ENCODE data around the gene TRA2B. TPM values are rescaled to one million over a fixed set of nuclear protein-coding genes. Genes with fewer than 3 reads are reported as not detected.

TRA2B gene
- total and polyA plus RNA-seq, 2 donors (not counting 3 experiments of a cell fraction or from before 2014, with no cell fraction given), result 173 to 199 TPM

DNA sequence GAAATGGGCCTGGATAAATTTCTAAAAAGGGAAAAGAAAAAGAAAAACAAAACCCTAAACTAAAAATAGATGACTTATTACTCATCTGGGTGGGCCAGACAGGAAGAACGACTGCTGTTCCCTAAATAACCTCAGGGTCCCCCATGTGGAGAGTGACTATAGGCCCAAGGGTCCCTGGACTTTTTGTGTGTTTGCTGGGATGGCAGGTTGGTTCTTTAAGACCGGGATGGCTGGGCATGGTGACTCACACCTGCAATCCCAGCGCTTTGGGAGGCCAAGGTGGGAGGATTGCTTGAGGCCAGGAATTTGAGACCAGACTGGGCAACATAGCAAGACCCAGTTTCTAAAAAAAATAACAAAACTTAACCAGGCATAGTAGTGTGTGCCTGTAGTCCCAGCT is 43.8 kb upstream of the TRA2B start:
- POLR2A ChIA-PET, result no interaction called here
- no TSS peak for BruUV-seq (replicated peaks)
- Histone ChIP-seq H2AFZ (ENCODE audit: low read depth, low read length) (no peak overlapping the region), H3K4me3 (replicated peaks in 1 of 3; ENCODE audit: insufficient read depth in 1 of 3, low read depth in 1 of 3, low read length in 3 of 3) (no peak overlapping the region), H3K4me1 (ENCODE audit: control insufficient read depth, extremely low read depth, insufficient read depth, low read length) (peaks cover 6% of the 10 kb centered on the region), H3K27ac (ENCODE audit: insufficient read depth, low read depth, low read length) (no peak overlapping the region), H3K9ac (replicated peaks; ENCODE audit: extremely low read depth, insufficient read depth, low read length) (no peak overlapping the region), H3K36me3 (ENCODE audit: control insufficient read depth in 2 of 2, extremely low read depth in 1 of 2, insufficient read depth in 2 of 2, low read length in 2 of 2) (no peaks in the 10 kb centered on the region), H4K20me1 (replicated peaks; ENCODE audit: control insufficient read depth, extremely low read depth, insufficient read depth, low read length) (no peaks in the 10 kb centered on the region), H3K9me1 (replicated peaks; ENCODE audit: control insufficient read depth, extremely low read depth, insufficient read depth, low read length) (no peaks in the 10 kb centered on the region), H3K9me3 (replicated peaks; ENCODE audit: control insufficient read depth, insufficient read depth, low read length) (no peaks in the 10 kb centered on the region), H3K27me3 (ENCODE audit: control insufficient read depth in 2 of 2, insufficient read depth in 2 of 2, low read length in 2 of 2) (no peaks in the 10 kb centered on the region), H3K4me2 (ENCODE audit: insufficient read depth, low read length) (no peak overlapping the region), H3K79me2 (ENCODE audit: control insufficient read depth, insufficient read depth, low read length) (no peaks in the 10 kb centered on the region)
- dilution Hi-C loops (cut with MboI; ENCODE audit: extremely low pct_ligation_motif_present, low sequenced_read_pairs) (no loop called here), intact Hi-C loops (cut with micrococcal nuclease) (loop anchor here (2.0 to 10.0 kb wide), 4 partner anchors 127 to 803 kb away; partner anchors contain the start of genes EIF4A2 and ETV5)
- TF ChIP-seq EZH2 (IDR thresholded peaks at IDR 0.05; ENCODE audit: borderline replicate concordance, low read depth, low read length, severe bottlenecking), result no peak
- TF ChIP-seq GATA2 (IDR thresholded peaks at IDR 0.05; ENCODE audit: insufficient read depth, insufficient read length, low read depth, low read length), result no peak
- TF ChIP-seq FOS (IDR thresholded peaks at IDR 0.05; ENCODE audit: borderline replicate concordance, insufficient read depth, low read length), result no peak
- no peak for TF ChIP-seq POLR2AphosphoS5 (IDR thresholded peaks at IDR 0.05; ENCODE audit: insufficient read depth, low read depth, low read length)
- TF ChIP-seq, protein P1, sequence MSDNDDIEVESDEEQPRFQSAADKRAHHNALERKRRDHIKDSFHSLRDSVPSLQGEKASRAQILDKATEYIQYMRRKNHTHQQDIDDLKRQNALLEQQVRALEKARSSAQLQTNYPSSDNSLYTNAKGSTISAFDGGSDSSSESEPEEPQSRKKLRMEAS (IDR thresholded peaks at IDR 0.05; ENCODE audit: insufficient read depth, insufficient read length), result no peak
- TF ChIP-seq, protein P2, sequence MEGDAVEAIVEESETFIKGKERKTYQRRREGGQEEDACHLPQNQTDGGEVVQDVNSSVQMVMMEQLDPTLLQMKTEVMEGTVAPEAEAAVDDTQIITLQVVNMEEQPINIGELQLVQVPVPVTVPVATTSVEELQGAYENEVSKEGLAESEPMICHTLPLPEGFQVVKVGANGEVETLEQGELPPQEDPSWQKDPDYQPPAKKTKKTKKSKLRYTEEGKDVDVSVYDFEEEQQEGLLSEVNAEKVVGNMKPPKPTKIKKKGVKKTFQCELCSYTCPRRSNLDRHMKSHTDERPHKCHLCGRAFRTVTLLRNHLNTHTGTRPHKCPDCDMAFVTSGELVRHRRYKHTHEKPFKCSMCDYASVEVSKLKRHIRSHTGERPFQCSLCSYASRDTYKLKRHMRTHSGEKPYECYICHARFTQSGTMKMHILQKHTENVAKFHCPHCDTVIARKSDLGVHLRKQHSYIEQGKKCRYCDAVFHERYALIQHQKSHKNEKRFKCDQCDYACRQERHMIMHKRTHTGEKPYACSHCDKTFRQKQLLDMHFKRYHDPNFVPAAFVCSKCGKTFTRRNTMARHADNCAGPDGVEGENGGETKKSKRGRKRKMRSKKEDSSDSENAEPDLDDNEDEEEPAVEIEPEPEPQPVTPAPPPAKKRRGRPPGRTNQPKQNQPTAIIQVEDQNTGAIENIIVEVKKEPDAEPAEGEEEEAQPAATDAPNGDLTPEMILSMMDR (IDR thresholded peaks at IDR 0.05; ENCODE audit: extremely low read depth in 1 of 2, insufficient read depth in 1 of 2, low read depth in 1 of 2, low read length in 2 of 2), result no peak
- DNase-seq (ENCODE audit: low read depth, low spot score) (no peak), FAIRE-seq (no peak)
- CTCF ChIA-PET, result interaction anchor here (2.1 to 7.9 kb wide), 8 partner anchors 12 to 634 kb away, joined by 6 to 187 read pairs (median 38); no protein-coding TSS in a partner anchor

All from endothelial cell of umbilical vein (primary cell).